HFFc6 (cell line): ENCODE measurements around the gene SNX25. TPM values are rescaled to one million over a fixed set of nuclear protein-coding genes. Genes with fewer than 3 reads are reported as not detected.
"Not testable (repeated sequence)": the region's sequence is repeated elsewhere in the genome, so short reads cannot be mapped to it uniquely, and the experiment has no call there.

Source experiments
- DNase-seq: peaks from one replicate; pipeline ENCODE4 v3.0.0-alpha.2; 2018
- H3K27ac Mint-ChIP-seq: 2 replicates; pipeline ENCODE4 v1.8.0; 2020; ENCODE audit warnings: mild to moderate bottlenecking, mixed read lengths
- H3K27me3 Mint-ChIP-seq: 2 replicates; pipeline ENCODE4 v1.8.0; 2021; ENCODE audit warnings: mild to moderate bottlenecking, moderate library complexity, mixed read lengths; ENCODE audit not compliant: insufficient read depth
- H3K36me3 Mint-ChIP-seq: 2 replicates; pipeline ENCODE4 v1.8.0; 2021; ENCODE audit warnings: low read depth, mixed read lengths
- H3K4me1 Mint-ChIP-seq: 2 replicates; pipeline ENCODE4 v1.8.0; 2020; ENCODE audit warnings: low read depth, mixed read lengths
- H3K4me3 Mint-ChIP-seq: 2 replicates; pipeline ENCODE4 v1.8.0; 2020; ENCODE audit warnings: mild to moderate bottlenecking, moderate library complexity, mixed read lengths
- H3K9me3 Mint-ChIP-seq: 2 replicates; pipeline ENCODE4 v1.8.0; 2020; ENCODE audit warnings: mild to moderate bottlenecking, mixed read lengths
- CTCF ChIP-seq: fragments of 200-600 bp; sonication (generic); IDR thresholded peaks from 2 replicates; pipeline ENCODE4 v1.5.0; 2021; ENCODE audit warnings: antibody characterized with exemption, mild to moderate bottlenecking
- total RNA-seq, 6 experiments: library from RNA; stranded (reverse); fragmentation: NEBNext Ultra II Directional; extraction: Animal tissue kit (Norgen Biotek cat#: 25700); gene quantifications; 2 replicates in 1 of 6; 3 replicates in 5 of 6; pipeline ENCODE4 v1.2.3, GENCODE V29; 2021

Gene SNX25
- total RNA-seq, 6 experiments from 2014 or later = 19.4 to 40.2 (median 24.8) TPM

DNA sequence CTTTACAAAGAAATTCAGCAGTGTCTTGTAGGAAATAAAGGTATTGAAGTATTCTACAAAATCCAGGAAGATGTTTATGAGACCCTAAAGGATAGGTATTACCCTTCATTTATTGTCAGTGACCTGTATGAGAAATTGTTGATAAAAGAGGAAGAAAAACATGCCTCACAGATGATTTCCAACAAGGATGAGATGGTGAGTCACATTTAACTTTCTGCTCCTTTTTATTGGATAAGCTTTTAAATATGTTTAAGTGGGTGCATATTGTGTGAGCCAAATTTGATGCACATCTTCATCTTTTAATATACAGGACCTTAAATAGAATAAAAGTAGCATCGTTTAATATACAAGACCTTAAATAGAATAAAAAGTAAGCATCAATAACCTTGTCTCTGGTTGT, 114.2 kb downstream of the SNX25 start:
- H3K9me3 Mint-ChIP-seq = peaks cover 5% of the 10 kb centered on the region
- DNase-seq = peak; percentile 23
- H3K36me3 Mint-ChIP-seq = peaks cover 33% of the 10 kb centered on the region
- TF ChIP-seq CTCF = no peak
- no peaks in the 10 kb centered on the region; the same call in 1 of the 2 replicates for H3K27me3 Mint-ChIP-seq
- H3K4me3 Mint-ChIP-seq = no peak overlapping the region
- peak overlapping the region; percentile 74 for H3K27ac Mint-ChIP-seq
- H3K4me1 Mint-ChIP-seq = peaks cover 29% of the 10 kb centered on the region

- Mint-ChIP-seq H3K4me3 (peak overlapping the region; percentile 8; the same call in 1 of the 2 replicates), H3K36me3 (peaks cover 40% of the 10 kb centered on the region), H3K27ac (peak overlapping the region; percentile 74), H3K9me3 (peaks cover 12% of the 10 kb centered on the region), H3K4me1 (peaks cover 29% of the 10 kb centered on the region)
- not testable (repeated sequence) for DNase-seq, H3K27me3 Mint-ChIP-seq
Measured at GRCh38 chr4:185324361-185324760, 115.0 kb downstream of the SNX25 start.

GRCh38 chr4:185325721-185326120, 116.3 kb downstream of the SNX25 start:
- H3K27me3 Mint-ChIP-seq, H3K27ac Mint-ChIP-seq, DNase-seq, H3K4me3 Mint-ChIP-seq: not testable (repeated sequence)
- H3K36me3 Mint-ChIP-seq = peaks cover 45% of the 10 kb centered on the region
- H3K9me3 Mint-ChIP-seq = peaks cover 19% of the 10 kb centered on the region
- peaks cover 42% of the 10 kb centered on the region for H3K4me1 Mint-ChIP-seq

GRCh38 chr4:185328586-185328985, 119.2 kb downstream of the SNX25 start:
- peaks cover 30% of the 10 kb centered on the region for H3K4me1 Mint-ChIP-seq
- peaks cover 42% of the 10 kb centered on the region for H3K36me3 Mint-ChIP-seq
- H3K27me3 Mint-ChIP-seq = no peaks in the 10 kb centered on the region; the same call in 1 of the 2 replicates
- H3K27ac Mint-ChIP-seq = no peak overlapping the region
- no peak for DNase-seq
- no peak for TF ChIP-seq CTCF
- H3K4me3 Mint-ChIP-seq = no peak overlapping the region
- peaks cover 19% of the 10 kb centered on the region for H3K9me3 Mint-ChIP-seq

- peak; percentile 47 for DNase-seq
- Mint-ChIP-seq H3K9me3 (peaks cover 19% of the 10 kb centered on the region), H3K4me1 (peaks cover 16% of the 10 kb centered on the region), H3K27ac (peak overlapping the region; percentile 38), H3K36me3 (peaks cover 37% of the 10 kb centered on the region), H3K4me3 (peak overlapping the region; percentile 26; the same call in 1 of the 2 replicates)
- not testable (repeated sequence) for H3K27me3 Mint-ChIP-seq
Measured at GRCh38 chr4:185329879-185330510, 120.6 kb downstream of the SNX25 start.

DNA sequence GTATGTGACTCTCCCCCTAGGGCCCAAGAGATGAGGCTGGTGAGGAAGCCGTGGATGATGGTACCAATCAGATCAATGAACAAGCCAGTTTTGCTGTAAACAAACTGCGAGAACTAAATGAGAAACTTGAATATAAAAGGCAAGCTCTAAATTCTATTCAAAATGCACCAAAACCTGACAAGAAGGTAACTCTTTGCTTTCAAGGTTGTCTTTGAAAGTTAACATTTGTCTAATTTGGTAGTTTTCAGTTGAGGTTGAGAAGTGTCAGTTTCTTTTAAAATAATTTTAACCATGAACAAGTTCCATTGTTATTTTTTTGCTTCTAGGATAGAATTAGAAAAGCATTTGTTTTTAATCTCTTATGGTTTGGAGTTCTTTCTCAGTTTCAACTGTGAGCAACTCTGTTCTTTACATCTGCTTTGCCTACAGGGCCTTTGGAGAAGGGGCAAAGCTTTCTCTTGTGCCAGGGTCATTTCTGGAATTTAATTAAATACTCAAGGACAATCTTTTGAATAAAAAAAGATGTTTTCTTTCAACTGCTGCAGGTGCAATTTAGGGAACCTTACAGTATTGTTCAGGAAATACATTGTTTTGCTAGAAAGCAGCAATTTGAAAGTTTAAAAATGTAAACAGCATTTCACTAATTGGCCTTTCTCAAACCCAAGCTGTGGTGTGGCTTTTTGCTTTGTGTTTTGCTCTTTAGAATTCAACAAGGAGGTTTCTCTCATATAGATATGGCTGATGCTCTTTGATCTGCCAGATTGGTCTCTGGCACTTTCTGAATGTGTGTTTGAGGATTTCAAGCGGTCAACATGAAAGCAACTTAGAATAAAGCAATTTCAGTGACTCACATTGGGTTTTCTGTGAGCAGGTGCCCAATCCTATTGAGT, 123.4 kb downstream of the SNX25 start:
- no peaks in the 10 kb centered on the region for H3K27me3 Mint-ChIP-seq
- no peak for TF ChIP-seq CTCF
- no peak for DNase-seq
- no peak overlapping the region for H3K4me3 Mint-ChIP-seq
- H3K9me3 Mint-ChIP-seq = peaks cover 19% of the 10 kb centered on the region
- peaks cover 23% of the 10 kb centered on the region for H3K4me1 Mint-ChIP-seq
- no peak overlapping the region for H3K27ac Mint-ChIP-seq
- H3K36me3 Mint-ChIP-seq = peaks cover 51% of the 10 kb centered on the region

DNA sequence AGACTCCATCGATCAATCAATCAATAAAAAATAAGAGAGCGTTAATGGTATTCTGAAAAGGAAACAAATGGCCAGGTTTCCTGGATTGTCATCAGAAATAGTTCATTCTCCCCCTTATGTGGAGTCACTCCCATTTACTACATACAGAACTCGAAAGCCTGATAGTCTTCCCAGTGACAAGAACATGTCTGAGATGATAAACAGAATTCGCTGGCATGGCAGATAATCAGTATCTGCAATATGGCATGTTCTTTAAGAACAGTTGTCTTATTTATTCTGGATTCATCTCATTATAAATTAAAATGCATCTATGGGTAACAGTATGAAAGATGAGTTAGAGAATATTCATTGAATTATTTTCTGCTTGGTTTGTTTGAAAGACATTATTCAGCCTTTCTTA, 124.9 kb downstream of the SNX25 start:
- peaks cover 46% of the 10 kb centered on the region for H3K36me3 Mint-ChIP-seq
- peaks cover 1% of the 10 kb centered on the region; the same call in 1 of the 2 replicates for H3K27me3 Mint-ChIP-seq

More for the DNA sequence above, 124.9 kb downstream of the SNX25 start:
- TF ChIP-seq CTCF = no peak
- Mint-ChIP-seq H3K27ac (no peak overlapping the region), H3K4me1 (peaks cover 22% of the 10 kb centered on the region), H3K9me3 (peaks cover 7% of the 10 kb centered on the region), H3K4me3 (no peak overlapping the region)
- no peak for DNase-seq
